Activated T-cell treated with anti-CD3 and anti-CD28 coated beads, Interleukin-2, amount 50 U/mL, for 72 hours (primary cell): Measurements from ENCODE around the gene PLEKHG1. TPM values are rescaled to one million over a fixed set of nuclear protein-coding genes. Genes with fewer than 3 reads are reported as not detected.

Experiments used
- ATAC-seq, 2 donors: fragments of 150-1000 bp; cut with Tn5 transposase; replicated peaks in 1 of 2; 2 replicates each; pipeline ENCODE4 v1.10.0; 2021; ENCODE audit warnings: moderate library complexity in 2 of 2, mild to moderate bottlenecking in 1 of 2
- DNase-seq, 2 donors: peaks; one replicate each; pipeline ENCODE4 v3.0.0; 2021 to 2022; ENCODE audit warnings: mixed read lengths in 1 of 2
- H3K27ac Mint-ChIP-seq: one replicate; pipeline ENCODE4 v1.8.0; 2022; ENCODE audit warnings: mild to moderate bottlenecking, moderate library complexity, mixed read lengths
- H3K27me3 Mint-ChIP-seq: one replicate; pipeline ENCODE4 v1.8.0; 2022; ENCODE audit warnings: low read depth, mixed read lengths
- H3K36me3 Mint-ChIP-seq, 2 donors: one replicate each; pipeline ENCODE4 v1.8.0; 2022; ENCODE audit warnings: mixed read lengths in 2 of 2, mild to moderate bottlenecking in 1 of 2; ENCODE audit not compliant: insufficient read depth in 2 of 2
- H3K4me1 Mint-ChIP-seq: one replicate; pipeline ENCODE4 v1.8.0; 2022; ENCODE audit warnings: low read depth, mixed read lengths
- H3K4me3 Mint-ChIP-seq, 2 donors: one replicate each; pipeline ENCODE4 v1.8.0; 2022; ENCODE audit warnings: mild to moderate bottlenecking in 2 of 2, mixed read lengths in 2 of 2, moderate library complexity in 2 of 2
- H3K9me3 Mint-ChIP-seq, 2 donors: one replicate each; pipeline ENCODE4 v1.8.0; 2022; ENCODE audit warnings: mixed read lengths in 2 of 2
- total RNA-seq, 2 donors: library from RNA; stranded (reverse); gene quantifications; one replicate each; pipeline ENCODE4 v1.2.3, GENCODE V29; 2022

Gene PLEKHG1
- total RNA-seq, 2 donors from 2014 or later, result 25.0 to 27.1 TPM

DNA sequence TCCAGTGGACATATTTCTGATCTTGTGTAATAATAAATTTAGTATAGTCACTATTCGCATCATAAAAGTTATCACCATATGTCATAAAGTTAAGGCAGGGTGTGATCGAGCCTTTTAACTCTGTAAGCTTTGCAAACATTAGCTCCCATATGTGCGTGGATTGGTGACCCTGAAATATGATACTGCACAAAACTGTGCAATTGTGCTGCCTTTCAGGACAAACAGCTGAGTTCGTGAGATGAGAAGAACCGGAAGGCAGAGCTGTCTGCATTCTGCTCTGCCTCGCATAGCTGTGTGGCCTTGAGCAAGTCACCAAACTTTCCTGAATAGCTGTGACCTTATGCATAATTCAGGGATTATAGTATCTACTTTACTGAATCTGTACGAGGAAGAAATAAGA lies 3.2 kb upstream of the PLEKHG1 start:
- Mint-ChIP-seq H3K27me3 (peaks cover 56% of the 10 kb centered on the region), H3K9me3 (no peaks in the 10 kb centered on the region), H3K4me3 (no peak overlapping the region), H3K27ac (no peak overlapping the region), H3K36me3 (peaks cover 0 to 2% of the 10 kb centered on the region in 2 donors), H3K4me1 (peaks cover 25% of the 10 kb centered on the region)
- no peak for ATAC-seq
- no peak for DNase-seq

DNA sequence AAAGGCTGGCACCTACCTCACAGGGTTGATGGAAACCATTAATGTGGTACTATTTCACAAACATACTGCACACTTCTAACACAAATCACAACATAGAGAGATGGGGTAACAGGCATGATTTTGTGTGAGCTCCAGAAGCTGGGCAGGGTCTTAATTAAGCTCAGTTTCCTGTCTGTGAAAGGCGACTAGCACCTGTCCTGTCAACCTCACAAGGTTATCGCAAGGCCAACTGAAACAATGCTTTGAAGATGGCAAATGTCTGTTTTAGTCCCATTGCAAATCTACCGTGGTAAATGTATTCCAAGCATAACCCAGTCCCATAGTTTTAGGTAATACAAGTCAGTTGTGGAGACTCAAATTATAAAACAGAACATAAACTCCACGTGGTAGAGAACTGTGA lies 1.3 kb upstream of the PLEKHG1 start:
- H3K4me3 Mint-ChIP-seq, result peak overlapping the region; percentile 86 to 94
- H3K36me3 Mint-ChIP-seq, result peaks cover 0 to 2% of the 10 kb centered on the region in 2 donors
- no peak overlapping the region for H3K27ac Mint-ChIP-seq
- H3K27me3 Mint-ChIP-seq, result peaks cover 57% of the 10 kb centered on the region
- H3K4me1 Mint-ChIP-seq, result peaks cover 28% of the 10 kb centered on the region
- no peaks in the 10 kb centered on the region for H3K9me3 Mint-ChIP-seq
- no peak for DNase-seq
- ATAC-seq, result no peak

DNA sequence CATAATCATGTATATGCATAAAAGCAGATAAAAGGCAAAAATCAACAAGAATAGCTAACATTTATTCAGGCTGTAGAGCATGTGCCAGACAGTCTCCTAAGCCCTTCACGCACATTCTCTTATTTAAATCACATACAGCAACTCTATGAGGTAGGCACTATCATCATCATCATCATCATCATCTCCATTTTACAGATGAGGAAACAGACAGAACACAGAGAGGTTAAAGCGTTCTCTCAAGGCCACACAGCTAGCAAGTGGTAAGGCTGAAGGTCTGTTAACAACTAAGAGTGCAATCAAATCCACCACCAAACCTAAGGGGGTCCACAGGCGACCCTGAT lies 857 bp upstream of the PLEKHG1 start:
- DNase-seq (no peak), ATAC-seq (no peak)
- H3K4me3 Mint-ChIP-seq, result peak overlapping the region; percentile 86 to 94
- peaks cover 28% of the 10 kb centered on the region for H3K4me1 Mint-ChIP-seq
- H3K27me3 Mint-ChIP-seq, result peaks cover 57% of the 10 kb centered on the region
- no peaks in the 10 kb centered on the region for H3K9me3 Mint-ChIP-seq
- H3K27ac Mint-ChIP-seq, result peak overlapping the region; percentile 93
- peaks cover 0 to 2% of the 10 kb centered on the region in 2 donors for H3K36me3 Mint-ChIP-seq

DNA sequence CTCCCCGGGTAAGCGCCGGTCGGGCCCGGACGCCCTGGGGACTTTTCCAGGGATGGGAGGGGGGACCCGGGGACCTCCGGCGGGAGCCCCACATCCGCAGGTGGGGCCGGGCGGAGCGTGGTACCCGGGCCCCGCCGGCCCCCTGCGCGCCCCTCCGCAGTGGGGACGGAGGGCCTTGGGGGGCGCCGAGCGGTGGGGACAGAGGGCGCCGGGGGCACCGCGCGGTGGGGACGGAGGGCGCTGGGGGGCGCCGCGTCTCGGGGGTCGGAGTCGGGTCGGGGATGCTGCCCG lies 270 bp downstream of the PLEKHG1 start:
- peak; percentile 16 to 19 for ATAC-seq
- H3K36me3 Mint-ChIP-seq, result peaks cover 0 to 2% of the 10 kb centered on the region in 2 donors

DNA sequence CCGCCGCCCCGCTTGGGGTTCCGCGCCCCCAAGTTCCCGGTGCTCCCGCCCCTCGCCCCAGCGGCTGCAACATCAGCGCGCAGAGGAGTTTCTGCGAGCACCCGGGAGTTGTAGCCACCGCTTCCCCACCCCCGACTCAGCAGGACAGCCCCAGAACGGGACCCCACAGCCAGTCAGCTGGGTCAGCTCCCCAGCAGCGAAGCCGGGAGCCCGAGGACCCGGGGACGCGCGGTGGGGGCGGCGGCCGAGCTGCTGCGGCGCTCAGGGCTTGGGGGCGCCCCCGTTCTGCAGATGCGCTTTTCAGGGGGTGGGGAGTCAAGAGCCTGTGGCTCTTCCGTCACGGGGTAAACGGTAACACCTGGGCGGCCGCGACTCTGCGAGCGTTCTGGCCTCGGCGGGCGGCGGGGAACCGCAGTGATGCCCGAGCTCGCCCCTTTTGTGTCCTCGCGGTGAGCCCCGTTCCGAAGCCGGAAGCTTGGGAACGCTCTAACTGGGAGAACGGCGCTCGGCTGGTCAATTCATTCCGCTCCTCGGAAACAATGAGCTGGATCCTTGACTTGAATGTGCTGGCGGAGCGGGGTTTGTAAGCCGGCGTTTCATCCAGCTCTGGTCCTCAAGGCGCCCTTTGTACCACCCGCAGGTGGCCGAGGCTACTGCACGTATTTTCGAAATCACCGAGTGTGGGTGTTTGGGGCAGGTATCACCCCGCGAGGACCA lies 774 bp downstream of the PLEKHG1 start:
- peak; percentile 73 to 74 for ATAC-seq
- peak; percentile 85 to 88 for DNase-seq
- Mint-ChIP-seq H3K4me3 (peak overlapping the region; percentile 92 to 97), H3K27ac (peak overlapping the region; percentile 97), H3K9me3 (no peaks in the 10 kb centered on the region), H3K4me1 (peaks cover 28% of the 10 kb centered on the region), H3K27me3 (peaks cover 65% of the 10 kb centered on the region), H3K36me3 (peaks cover 0 to 2% of the 10 kb centered on the region in 2 donors)

More for the DNA sequence above, 270 bp downstream of the PLEKHG1 start:
- Mint-ChIP-seq H3K9me3 (no peaks in the 10 kb centered on the region), H3K27ac (no peak overlapping the region), H3K4me1 (peaks cover 28% of the 10 kb centered on the region), H3K4me3 (no peak overlapping the region), H3K27me3 (peaks cover 65% of the 10 kb centered on the region)
- DNase-seq, result no peak

DNA sequence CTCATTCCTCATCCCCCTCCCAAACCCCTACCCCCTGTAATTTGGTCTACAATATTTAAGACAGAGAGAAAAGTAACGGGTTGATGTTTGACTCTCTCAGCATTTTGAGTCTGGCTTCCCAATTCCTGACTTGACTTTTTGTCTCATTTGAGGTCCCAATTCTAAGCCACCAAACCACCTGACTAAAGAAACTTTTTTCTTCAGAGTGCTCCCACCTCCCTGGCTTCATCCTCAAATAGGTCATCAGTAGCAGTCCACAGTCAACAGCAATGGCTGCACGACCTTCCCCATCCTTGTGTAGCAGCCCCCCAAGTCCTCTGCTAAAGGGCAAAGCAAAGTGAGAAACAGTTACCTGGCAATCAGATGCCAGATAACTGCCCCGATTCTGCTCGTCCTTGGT lies 1.8 kb downstream of the PLEKHG1 start:
- Mint-ChIP-seq H3K27ac (no peak overlapping the region), H3K36me3 (peaks cover 0 to 2% of the 10 kb centered on the region in 2 donors), H3K4me1 (peaks cover 28% of the 10 kb centered on the region), H3K27me3 (peaks cover 58% of the 10 kb centered on the region), H3K9me3 (no peaks in the 10 kb centered on the region), H3K4me3 (peak overlapping the region; percentile 39 to 92)
- DNase-seq, result no peak
- no peak for ATAC-seq

DNA sequence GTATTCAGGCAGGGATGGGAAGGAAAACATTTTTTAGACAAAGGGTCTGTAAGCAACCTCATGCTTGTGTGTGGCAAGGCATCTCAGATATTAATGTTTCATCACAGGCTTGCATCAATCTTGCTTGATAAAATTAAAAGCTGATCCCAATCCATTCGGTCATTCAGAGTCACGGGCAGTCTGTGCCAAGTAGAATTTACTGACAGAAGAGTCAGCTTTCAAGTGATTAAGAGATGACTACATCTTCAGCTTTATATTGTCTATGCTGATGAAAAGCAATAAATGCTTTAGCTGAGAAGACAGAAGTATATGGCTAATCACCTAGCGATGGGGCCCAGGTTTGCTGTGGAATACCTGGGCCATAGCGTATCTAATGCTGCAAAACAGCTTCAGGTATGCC lies 3.5 kb downstream of the PLEKHG1 start:
- Mint-ChIP-seq H3K4me1 (peaks cover 26% of the 10 kb centered on the region), H3K27ac (no peak overlapping the region), H3K9me3 (no peaks in the 10 kb centered on the region), H3K4me3 (no peak overlapping the region), H3K27me3 (peaks cover 62% of the 10 kb centered on the region), H3K36me3 (peaks cover 0 to 2% of the 10 kb centered on the region in 2 donors)
- ATAC-seq (no peak), DNase-seq (no peak)

DNA sequence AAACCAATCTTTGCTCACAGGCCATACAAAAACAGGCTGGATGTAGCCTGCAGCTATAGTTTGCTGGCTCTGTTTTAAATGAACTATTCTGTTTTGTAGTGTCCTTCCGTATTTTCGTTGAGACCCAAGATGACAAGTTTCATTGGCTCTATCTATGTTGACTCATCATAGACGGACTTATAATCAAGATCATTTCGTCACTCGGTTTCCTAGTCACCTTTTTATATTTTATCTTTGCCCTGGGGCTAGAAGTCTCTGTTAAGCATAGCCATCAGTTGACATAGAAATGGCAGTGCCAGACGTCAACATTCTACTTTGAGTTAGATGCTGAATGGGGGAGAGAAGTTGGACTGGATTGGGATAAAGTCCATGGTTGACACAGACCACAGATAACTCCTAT lies 4.8 kb downstream of the PLEKHG1 start:
- Mint-ChIP-seq H3K9me3 (no peaks in the 10 kb centered on the region), H3K4me3 (no peak overlapping the region), H3K4me1 (peaks cover 13% of the 10 kb centered on the region), H3K27ac (no peak overlapping the region), H3K36me3 (peaks cover 0 to 2% of the 10 kb centered on the region in 2 donors), H3K27me3 (peaks cover 64% of the 10 kb centered on the region)
- ATAC-seq (no peak), DNase-seq (no peak)

DNA sequence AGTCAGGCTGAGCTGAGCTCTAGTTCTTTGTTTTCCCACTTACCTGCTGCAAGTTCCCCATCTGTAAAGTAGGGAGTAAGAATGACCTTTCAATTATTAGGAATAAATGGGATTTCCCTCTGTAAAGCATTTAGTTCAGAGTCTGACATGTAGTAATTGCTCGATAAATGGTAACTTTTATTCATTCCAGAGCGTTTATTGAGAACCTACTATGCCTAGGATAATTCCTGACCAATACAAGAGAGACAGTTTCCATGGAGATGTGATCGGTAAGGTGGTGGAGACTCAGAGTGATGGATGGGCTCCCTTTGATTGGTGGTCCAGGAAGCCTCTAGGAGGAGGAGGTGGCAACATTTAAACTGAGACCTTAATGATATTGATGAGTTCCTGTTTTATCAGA lies 5.6 kb downstream of the PLEKHG1 start:
- Mint-ChIP-seq H3K4me1 (peaks cover 12% of the 10 kb centered on the region), H3K36me3 (peaks cover 0 to 2% of the 10 kb centered on the region in 2 donors), H3K27me3 (peaks cover 69% of the 10 kb centered on the region), H3K4me3 (no peak overlapping the region), H3K9me3 (no peaks in the 10 kb centered on the region), H3K27ac (no peak overlapping the region)
- DNase-seq (no peak), ATAC-seq (no peak)

DNA sequence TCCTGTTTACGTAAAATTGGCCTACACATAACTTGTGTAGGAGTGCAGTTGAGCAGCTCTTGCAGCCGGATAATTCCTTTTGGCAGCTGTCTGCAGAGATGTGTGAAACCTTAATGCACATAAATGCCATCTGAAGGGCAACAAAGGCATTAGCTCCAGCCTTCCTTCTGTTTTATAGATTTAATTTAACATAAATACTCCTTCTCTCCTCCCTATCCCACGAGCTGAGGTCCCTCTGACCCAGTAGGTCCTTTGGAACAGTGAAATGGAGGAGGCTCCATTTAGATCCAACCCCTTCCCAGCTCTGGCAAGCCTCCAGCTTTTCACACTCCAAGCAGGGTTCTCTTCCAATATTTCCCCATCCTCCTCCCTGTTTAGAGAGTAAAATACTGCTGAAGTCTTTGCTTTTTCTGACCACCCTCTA lies 6.5 kb downstream of the PLEKHG1 start:
- H3K9me3 Mint-ChIP-seq, result no peaks in the 10 kb centered on the region
- H3K27me3 Mint-ChIP-seq, result peaks cover 63% of the 10 kb centered on the region
- no peak overlapping the region for H3K27ac Mint-ChIP-seq
- no peaks in the 10 kb centered on the region for H3K36me3 Mint-ChIP-seq
- no peak for ATAC-seq
- no peak overlapping the region for H3K4me3 Mint-ChIP-seq
- no peak for DNase-seq
- H3K4me1 Mint-ChIP-seq, result peaks cover 5% of the 10 kb centered on the region

DNA sequence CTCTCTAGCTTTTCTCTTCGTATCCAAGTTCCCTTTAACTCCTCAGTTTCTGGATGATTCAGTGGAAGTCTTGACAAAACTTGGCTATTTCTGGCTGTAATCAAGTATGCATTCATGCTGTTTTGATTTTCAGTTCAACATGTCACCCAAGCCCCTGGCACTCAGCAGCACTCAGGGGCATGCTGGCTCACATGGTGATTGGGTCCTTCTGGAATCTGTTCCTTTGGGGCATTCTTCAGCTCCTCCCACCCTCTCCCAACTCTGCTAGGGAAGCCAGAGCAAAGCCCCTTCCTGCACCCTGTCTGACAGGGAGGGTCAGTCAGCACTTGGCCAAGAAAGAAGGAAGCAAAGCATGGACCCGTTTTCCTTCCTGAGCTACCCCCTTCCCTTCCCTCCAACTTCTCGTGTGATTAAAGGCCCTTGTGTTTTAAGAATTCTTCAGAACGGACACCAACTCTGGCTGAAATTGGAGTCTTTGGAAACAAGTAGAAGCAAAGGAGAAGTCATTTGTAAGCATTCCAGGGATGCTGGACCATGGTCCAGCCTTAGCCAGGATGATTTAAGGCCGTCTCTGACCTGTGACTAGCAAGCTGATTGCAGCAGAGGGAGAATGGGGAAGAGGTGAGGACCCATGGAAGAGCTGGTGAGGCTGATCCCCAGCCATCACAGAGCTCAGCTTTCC lies 7.1 kb downstream of the PLEKHG1 start:
- no peaks in the 10 kb centered on the region for H3K36me3 Mint-ChIP-seq
- H3K4me3 Mint-ChIP-seq, result no peak overlapping the region
- peaks cover under 1% of the 10 kb centered on the region for H3K4me1 Mint-ChIP-seq
- ATAC-seq, result no peak
- H3K9me3 Mint-ChIP-seq, result no peaks in the 10 kb centered on the region
- H3K27ac Mint-ChIP-seq, result no peak overlapping the region
- no peak for DNase-seq
- peaks cover 57% of the 10 kb centered on the region for H3K27me3 Mint-ChIP-seq

DNA sequence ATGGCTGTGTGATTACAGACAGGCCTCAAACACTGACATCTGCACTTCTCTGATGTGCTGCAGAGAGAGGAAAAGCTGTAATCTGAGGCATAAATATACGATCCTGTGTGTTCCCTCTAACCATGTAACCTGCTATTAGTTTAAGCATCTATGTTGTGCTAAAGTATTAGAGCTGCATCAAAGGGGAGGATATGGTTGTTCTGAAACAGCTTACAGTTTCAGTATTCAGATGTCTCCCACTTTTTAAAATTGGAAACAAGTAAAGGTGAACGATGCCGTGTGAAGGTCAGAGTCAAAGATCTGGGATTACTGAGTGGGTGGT lies 7.6 kb downstream of the PLEKHG1 start:
- Mint-ChIP-seq H3K9me3 (no peaks in the 10 kb centered on the region), H3K4me1 (no peaks in the 10 kb centered on the region), H3K27ac (no peak overlapping the region), H3K27me3 (peaks cover 52% of the 10 kb centered on the region), H3K36me3 (no peaks in the 10 kb centered on the region), H3K4me3 (no peak overlapping the region)
- ATAC-seq, result no peak
- DNase-seq, result no peak

DNA sequence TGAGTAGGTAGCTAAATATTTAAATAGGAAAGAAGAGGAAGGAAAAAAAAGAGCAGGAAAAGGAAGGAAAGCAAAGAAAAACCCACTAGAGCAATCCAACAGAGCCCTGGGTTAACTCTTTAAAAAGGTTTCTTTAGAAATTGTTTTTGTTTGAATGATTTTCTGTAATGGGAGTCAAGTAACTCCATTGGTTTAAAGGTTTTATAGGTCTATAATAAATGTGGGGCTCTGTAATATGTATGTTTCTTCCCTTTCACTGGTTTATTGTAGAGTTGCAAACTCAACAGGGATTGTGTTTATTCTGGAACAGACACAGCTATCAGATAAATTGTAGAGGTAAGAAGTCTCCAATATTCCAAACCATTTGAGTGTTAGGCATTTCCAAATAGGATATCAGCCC lies 10.9 kb downstream of the PLEKHG1 start:
- peaks cover 44% of the 10 kb centered on the region for H3K27me3 Mint-ChIP-seq
- DNase-seq (no peak), ATAC-seq (no peak)
- no peaks in the 10 kb centered on the region for H3K4me1 Mint-ChIP-seq
- H3K36me3 Mint-ChIP-seq, result no peaks in the 10 kb centered on the region
- no peaks in the 10 kb centered on the region for H3K9me3 Mint-ChIP-seq
- H3K4me3 Mint-ChIP-seq, result no peak overlapping the region
- no peak overlapping the region for H3K27ac Mint-ChIP-seq

DNA sequence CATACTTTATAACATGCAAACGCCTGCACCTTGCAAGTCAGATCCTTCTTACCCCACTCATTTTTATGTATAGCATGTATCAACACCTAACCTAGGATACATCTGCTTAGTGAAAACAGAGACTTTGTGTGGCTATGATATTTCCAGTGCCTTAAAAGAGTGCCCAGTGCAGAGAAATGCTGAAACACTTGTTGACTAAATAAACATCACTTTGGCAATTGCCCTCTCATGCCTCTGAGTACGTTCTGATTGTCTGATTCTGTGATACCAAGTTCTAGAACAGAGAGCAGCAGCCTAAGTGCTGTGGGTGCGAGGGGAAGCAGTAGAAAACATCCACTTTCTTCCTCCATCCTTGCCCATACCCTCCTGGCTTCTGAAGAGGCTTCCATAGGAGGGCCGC lies 13.6 kb downstream of the PLEKHG1 start:
- Mint-ChIP-seq H3K27ac (no peak overlapping the region), H3K9me3 (no peaks in the 10 kb centered on the region), H3K36me3 (no peaks in the 10 kb centered on the region), H3K4me3 (no peak overlapping the region), H3K27me3 (peaks cover 37% of the 10 kb centered on the region), H3K4me1 (peaks cover 10% of the 10 kb centered on the region)
- ATAC-seq (no peak), DNase-seq (no peak)
